OCI-LY3 (cell line): ENCODE results near the gene PELI1.
"Not testable (repeated sequence)": the region's sequence is repeated elsewhere in the genome, so short reads cannot be mapped to it uniquely, and the experiment has no call there.

Experiments used
- H2AFZ ChIP-seq: fragments of 200-600, 300-600 bp; shearing (Covaris generic); 2 replicates; pipeline ENCODE4 v1.6.0; 2014; ENCODE audit warnings: antibody characterized with exemption, low read depth, low read length
- H3K27ac ChIP-seq: fragments of 200-600, 300-600 bp; sonication (generic); 2 replicates; pipeline ENCODE4 v1.5.1; 2014; ENCODE audit warnings: mild to moderate bottlenecking, low read length, moderate library complexity, mixed read lengths
- H3K27me3 ChIP-seq: fragments of 200-600, 300-600 bp; sonication (generic); 2 replicates; pipeline ENCODE4 v1.6.1; 2014; ENCODE audit warnings: low read depth, low read length, mixed read lengths
- H3K36me3 ChIP-seq: fragments of 200-600, 300-600 bp; sonication (generic); replicated peaks from 2 replicates; pipeline ENCODE3; 2014; ENCODE audit warnings: low read depth, low read length, mixed read lengths
- H3K4me1 ChIP-seq: fragments of 300-600, 200-600 bp; sonication (generic); 2 replicates; pipeline ENCODE4 v1.6.1; 2014; ENCODE audit warnings: low read length, mixed read lengths
- H3K4me2 ChIP-seq: fragments of 200-600, 300-600 bp; sonication (generic); 2 replicates; pipeline ENCODE4 v1.6.1; 2014; ENCODE audit warnings: low read length, mixed read lengths
- H3K4me3 ChIP-seq: fragments of 300-600, 200-600 bp; sonication (generic); 2 replicates; pipeline ENCODE4 v1.5.1; 2014; ENCODE audit warnings: antibody characterized with exemption, mild to moderate bottlenecking, low read length, moderate library complexity
- H3K79me2 ChIP-seq: fragments of 300-600, 200-600 bp; shearing (Covaris generic); 2 replicates; pipeline ENCODE4 v1.6.1; 2014; ENCODE audit warnings: mild to moderate bottlenecking, low read length, mixed read lengths
- H3K9ac ChIP-seq: fragments of 300-600, 200-600 bp; shearing (Covaris generic); 2 replicates; pipeline ENCODE4 v1.6.0; 2014; ENCODE audit warnings: mild to moderate bottlenecking, low read length, moderate library complexity
- H3K9me3 ChIP-seq: fragments of 200-600, 300-600 bp; shearing (Covaris generic); 2 replicates; pipeline ENCODE4 v1.6.1; 2014; ENCODE audit warnings: low read length, mixed read lengths; ENCODE audit not compliant: insufficient read depth
- H4K20me1 ChIP-seq: fragments of 200-600, 300-600 bp; sonication (generic); 2 replicates; pipeline ENCODE4 v1.6.1; 2016; ENCODE audit warnings: low read length, mixed read lengths; ENCODE audit not compliant: insufficient read depth
- EZH2phosphoT487 ChIP-seq: fragments of 200-600 bp; shearing (Covaris generic); IDR thresholded peaks from 2 replicates; pipeline ENCODE4 v1.6.1; 2018; ENCODE audit warnings: antibody characterized with exemption, mixed run types, low read depth
- TF ChIP-seq, protein P1 (sequence below): fragments of 200-600, 300-600 bp; sonication (generic); IDR thresholded peaks from 2 replicates; pipeline ENCODE4 v1.5.1; 2014; ENCODE audit warnings: antibody characterized with exemption, low read length, low read depth

PELI1 gene

GRCh38 chr2:64086347-64087082 is 57.7 kb downstream of the PELI1 start:
- Histone ChIP-seq H4K20me1 (no peaks in the 10 kb centered on the region), H3K4me1 (peaks cover 70% of the 10 kb centered on the region), H2AFZ (no peak overlapping the region), H3K27ac (peak overlapping the region; percentile 82), H3K9me3 (0 out of 2 replicates have a peak, but pooled peaks cover 3% of the 10 kb centered on the region), H3K27me3 (no peaks in the 10 kb centered on the region), H3K79me2 (peaks cover 7% of the 10 kb centered on the region; the same call in 1 of the 2 replicates), H3K4me2 (peak overlapping the region; percentile 80), H3K36me3 (peaks cover 13% of the 10 kb centered on the region), H3K4me3 (peak overlapping the region; percentile 55), H3K9ac (peak overlapping the region; percentile 43)
- no peak for TF ChIP-seq EZH2phosphoT487
- TF ChIP-seq, protein P1, sequence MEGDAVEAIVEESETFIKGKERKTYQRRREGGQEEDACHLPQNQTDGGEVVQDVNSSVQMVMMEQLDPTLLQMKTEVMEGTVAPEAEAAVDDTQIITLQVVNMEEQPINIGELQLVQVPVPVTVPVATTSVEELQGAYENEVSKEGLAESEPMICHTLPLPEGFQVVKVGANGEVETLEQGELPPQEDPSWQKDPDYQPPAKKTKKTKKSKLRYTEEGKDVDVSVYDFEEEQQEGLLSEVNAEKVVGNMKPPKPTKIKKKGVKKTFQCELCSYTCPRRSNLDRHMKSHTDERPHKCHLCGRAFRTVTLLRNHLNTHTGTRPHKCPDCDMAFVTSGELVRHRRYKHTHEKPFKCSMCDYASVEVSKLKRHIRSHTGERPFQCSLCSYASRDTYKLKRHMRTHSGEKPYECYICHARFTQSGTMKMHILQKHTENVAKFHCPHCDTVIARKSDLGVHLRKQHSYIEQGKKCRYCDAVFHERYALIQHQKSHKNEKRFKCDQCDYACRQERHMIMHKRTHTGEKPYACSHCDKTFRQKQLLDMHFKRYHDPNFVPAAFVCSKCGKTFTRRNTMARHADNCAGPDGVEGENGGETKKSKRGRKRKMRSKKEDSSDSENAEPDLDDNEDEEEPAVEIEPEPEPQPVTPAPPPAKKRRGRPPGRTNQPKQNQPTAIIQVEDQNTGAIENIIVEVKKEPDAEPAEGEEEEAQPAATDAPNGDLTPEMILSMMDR: no peak

GRCh38 chr2:64085936-64086335 is 58.3 kb downstream of the PELI1 start:
- Histone ChIP-seq H3K4me1 (peaks cover 69% of the 10 kb centered on the region), H3K27ac (peak overlapping the region; percentile 82), H2AFZ (no peak overlapping the region), H3K36me3 (peaks cover 7% of the 10 kb centered on the region), H3K9me3 (no peaks in the 10 kb centered on the region), H3K9ac (peak overlapping the region; percentile 24; the same call in 1 of the 2 replicates), H3K79me2 (peaks cover 3% of the 10 kb centered on the region; the same call in 1 of the 2 replicates), H4K20me1 (no peaks in the 10 kb centered on the region), H3K4me2 (peak overlapping the region; percentile 80), H3K4me3 (peak overlapping the region; percentile 55), H3K27me3 (no peaks in the 10 kb centered on the region)
- no peak for TF ChIP-seq EZH2phosphoT487
- TF ChIP-seq, protein P1: no peak

- H3K9me3 ChIP-seq: no peaks in the 10 kb centered on the region
- no peaks in the 10 kb centered on the region for H4K20me1 ChIP-seq
- no peaks in the 10 kb centered on the region for H3K27me3 ChIP-seq
- TF ChIP-seq, protein P1: no peak
- TF ChIP-seq EZH2phosphoT487: no peak
- no peaks in the 10 kb centered on the region for H3K79me2 ChIP-seq
- H3K4me3 ChIP-seq: no peak overlapping the region
- H3K27ac ChIP-seq: no peak overlapping the region
- H3K4me1 ChIP-seq: peaks cover 22% of the 10 kb centered on the region
- H2AFZ ChIP-seq: no peak overlapping the region
- H3K4me2 ChIP-seq: no peak overlapping the region
- no peaks in the 10 kb centered on the region for H3K36me3 ChIP-seq
- H3K9ac ChIP-seq: no peak overlapping the region
Measured at GRCh38 chr2:64081046-64081445, 63.2 kb downstream of the PELI1 start.

GRCh38 chr2:64080179-64080578 is 64.0 kb downstream of the PELI1 start:
- Histone ChIP-seq H3K27me3 (no peaks in the 10 kb centered on the region), H3K9me3 (no peaks in the 10 kb centered on the region), H3K4me1 (peaks cover 15% of the 10 kb centered on the region), H2AFZ (no peak overlapping the region), H4K20me1 (no peaks in the 10 kb centered on the region), H3K36me3 (no peaks in the 10 kb centered on the region), H3K4me2 (no peak overlapping the region), H3K27ac (no peak overlapping the region), H3K79me2 (no peaks in the 10 kb centered on the region), H3K9ac (no peak overlapping the region), H3K4me3 (no peak overlapping the region)
- no peak for TF ChIP-seq EZH2phosphoT487
- TF ChIP-seq, protein P1: no peak

- peaks cover 15% of the 10 kb centered on the region for H3K4me1 ChIP-seq
- not testable (repeated sequence) for H3K27me3 ChIP-seq, H3K9me3 ChIP-seq, H4K20me1 ChIP-seq, H3K79me2 ChIP-seq, H3K4me2 ChIP-seq, H3K9ac ChIP-seq, H3K36me3 ChIP-seq, H3K4me3 ChIP-seq, H2AFZ ChIP-seq, H3K27ac ChIP-seq
Measured at GRCh38 chr2:64079688-64080087, 64.5 kb downstream of the PELI1 start.

GRCh38 chr2:64076828-64077227 is 67.4 kb downstream of the PELI1 start:
- H3K36me3 ChIP-seq, H4K20me1 ChIP-seq, H3K9ac ChIP-seq, H3K27ac ChIP-seq, H3K4me1 ChIP-seq, H3K4me2 ChIP-seq, H3K4me3 ChIP-seq, H2AFZ ChIP-seq, H3K79me2 ChIP-seq, H3K9me3 ChIP-seq, H3K27me3 ChIP-seq: not testable (repeated sequence)
